Suppressor macrophage treated with lipopolysaccharide for 1 hour (primary cell): Measurements from ENCODE around the gene MORC3.

Experiments used
- DNase-seq, 3 donors: peaks; one replicate each; pipeline ENCODE4 v3.0.0-alpha.2; 2020 to 2022

The MORC3 gene

GRCh38 chr21:36425286-36425685, 105.3 kb downstream of the MORC3 start:
- DNase-seq, result no peak
